ENCODE data around the gene PTPRK.

Gene PTPRK

DNA sequence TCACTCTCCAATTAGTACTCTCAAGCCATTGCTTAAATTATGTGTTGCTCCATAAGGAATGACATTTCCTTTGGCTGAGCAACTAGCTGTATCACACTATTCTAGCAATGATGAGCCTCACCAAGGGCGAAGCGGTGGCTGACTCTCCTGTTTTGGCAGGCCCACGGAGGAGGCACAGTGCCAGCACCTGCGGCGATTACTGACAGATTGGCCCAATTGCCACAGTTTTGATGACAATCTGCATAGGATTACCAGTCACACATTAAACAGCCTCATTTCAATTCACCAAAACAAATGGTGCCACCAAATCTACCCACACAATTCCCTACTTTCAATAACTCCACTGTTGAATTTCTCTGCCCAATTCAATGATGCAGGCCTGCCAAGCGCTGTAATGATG lies 286.9 kb downstream of the PTPRK start:
- TF ChIP-seq CSDC2 (CRISPR knock-in tag; IDR thresholded peaks at IDR 0.05): no peak
- ATAC-seq: no peak

DNA sequence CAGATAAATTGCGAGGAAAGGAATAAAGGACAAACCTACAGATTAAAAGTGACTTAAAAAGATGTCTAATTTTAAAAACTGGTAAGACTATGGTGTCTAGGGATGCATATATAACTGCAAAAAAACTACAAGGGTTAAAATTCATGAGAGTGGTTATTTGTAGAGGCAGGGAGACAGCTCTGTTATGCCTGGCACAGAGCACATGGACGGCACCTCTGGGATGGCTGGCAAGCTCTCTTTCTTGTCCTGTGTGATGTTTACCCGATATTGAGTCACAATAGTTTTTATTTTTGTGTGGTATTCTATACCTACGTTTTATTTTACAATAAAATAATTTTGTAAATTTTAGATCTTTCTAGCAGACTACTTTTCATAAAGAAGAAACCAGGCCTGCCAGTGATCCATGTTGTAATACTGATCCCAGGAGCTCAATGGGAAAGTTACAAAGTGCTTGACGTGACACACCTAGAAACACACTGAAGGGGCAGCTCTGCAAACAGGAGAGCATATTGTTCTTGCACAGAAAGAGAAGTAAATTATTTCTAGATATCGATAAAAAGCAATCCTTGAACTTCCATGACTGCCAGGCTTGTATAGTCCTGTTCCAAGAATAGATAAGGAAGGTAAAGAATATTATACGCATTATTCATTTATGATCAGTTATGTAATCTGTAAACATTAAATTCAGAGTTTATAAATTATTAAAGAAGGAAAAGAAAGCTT lies 290.0 kb downstream of the PTPRK start:
- no peak for ATAC-seq
- TF ChIP-seq ZNF70 (CRISPR knock-in tag; IDR thresholded peaks at IDR 0.05): no peak
- no peak for TF ChIP-seq ESRRG (CRISPR knock-in tag; IDR thresholded peaks at IDR 0.05)
- no peak for TF ChIP-seq TOX (CRISPR knock-in tag; IDR thresholded peaks at IDR 0.05; ENCODE audit: borderline replicate concordance)
- no peak for TF ChIP-seq OSR1 (CRISPR knock-in tag; IDR thresholded peaks at IDR 0.05)
- TF ChIP-seq ZFP30 (CRISPR knock-in tag; IDR thresholded peaks at IDR 0.05): no peak
- TF ChIP-seq, protein P1, sequence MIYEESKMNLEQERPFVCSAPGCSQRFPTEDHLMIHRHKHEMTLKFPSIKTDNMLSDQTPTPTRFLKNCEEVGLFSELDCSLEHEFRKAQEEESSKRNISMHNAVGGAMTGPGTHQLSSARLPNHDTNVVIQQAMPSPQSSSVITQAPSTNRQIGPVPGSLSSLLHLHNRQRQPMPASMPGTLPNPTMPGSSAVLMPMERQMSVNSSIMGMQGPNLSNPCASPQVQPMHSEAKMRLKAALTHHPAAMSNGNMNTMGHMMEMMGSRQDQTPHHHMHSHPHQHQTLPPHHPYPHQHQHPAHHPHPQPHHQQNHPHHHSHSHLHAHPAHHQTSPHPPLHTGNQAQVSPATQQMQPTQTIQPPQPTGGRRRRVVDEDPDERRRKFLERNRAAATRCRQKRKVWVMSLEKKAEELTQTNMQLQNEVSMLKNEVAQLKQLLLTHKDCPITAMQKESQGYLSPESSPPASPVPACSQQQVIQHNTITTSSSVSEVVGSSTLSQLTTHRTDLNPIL (CRISPR knock-in tag; IDR thresholded peaks at IDR 0.05; ENCODE audit: low read depth): no peak
- TF ChIP-seq, protein P2, sequence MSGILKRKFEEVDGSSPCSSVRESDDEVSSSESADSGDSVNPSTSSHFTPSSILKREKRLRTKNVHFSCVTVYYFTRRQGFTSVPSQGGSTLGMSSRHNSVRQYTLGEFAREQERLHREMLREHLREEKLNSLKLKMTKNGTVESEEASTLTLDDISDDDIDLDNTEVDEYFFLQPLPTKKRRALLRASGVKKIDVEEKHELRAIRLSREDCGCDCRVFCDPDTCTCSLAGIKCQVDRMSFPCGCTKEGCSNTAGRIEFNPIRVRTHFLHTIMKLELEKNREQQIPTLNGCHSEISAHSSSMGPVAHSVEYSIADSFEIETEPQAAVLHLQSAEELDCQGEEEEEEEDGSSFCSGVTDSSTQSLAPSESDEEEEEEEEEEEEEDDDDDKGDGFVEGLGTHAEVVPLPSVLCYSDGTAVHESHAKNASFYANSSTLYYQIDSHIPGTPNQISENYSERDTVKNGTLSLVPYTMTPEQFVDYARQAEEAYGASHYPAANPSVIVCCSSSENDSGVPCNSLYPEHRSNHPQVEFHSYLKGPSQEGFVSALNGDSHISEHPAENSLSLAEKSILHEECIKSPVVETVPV (CRISPR knock-in tag; IDR thresholded peaks at IDR 0.05): no peak
- TF ChIP-seq RARB (CRISPR knock-in tag; IDR thresholded peaks at IDR 0.05): no peak
- no peak for TF ChIP-seq BACH2 (CRISPR knock-in tag; IDR thresholded peaks at IDR 0.05; ENCODE audit: borderline replicate concordance)
- no peak for TF ChIP-seq ISL1 (CRISPR knock-in tag; IDR thresholded peaks at IDR 0.05)
- no peak for TF ChIP-seq CSDC2 (CRISPR knock-in tag; IDR thresholded peaks at IDR 0.05)
- no peak for TF ChIP-seq GLIS3 (CRISPR knock-in tag; IDR thresholded peaks at IDR 0.05)
- no peak for TF ChIP-seq ZFP3 (CRISPR knock-in tag; IDR thresholded peaks at IDR 0.05)
- TF ChIP-seq, protein P3, sequence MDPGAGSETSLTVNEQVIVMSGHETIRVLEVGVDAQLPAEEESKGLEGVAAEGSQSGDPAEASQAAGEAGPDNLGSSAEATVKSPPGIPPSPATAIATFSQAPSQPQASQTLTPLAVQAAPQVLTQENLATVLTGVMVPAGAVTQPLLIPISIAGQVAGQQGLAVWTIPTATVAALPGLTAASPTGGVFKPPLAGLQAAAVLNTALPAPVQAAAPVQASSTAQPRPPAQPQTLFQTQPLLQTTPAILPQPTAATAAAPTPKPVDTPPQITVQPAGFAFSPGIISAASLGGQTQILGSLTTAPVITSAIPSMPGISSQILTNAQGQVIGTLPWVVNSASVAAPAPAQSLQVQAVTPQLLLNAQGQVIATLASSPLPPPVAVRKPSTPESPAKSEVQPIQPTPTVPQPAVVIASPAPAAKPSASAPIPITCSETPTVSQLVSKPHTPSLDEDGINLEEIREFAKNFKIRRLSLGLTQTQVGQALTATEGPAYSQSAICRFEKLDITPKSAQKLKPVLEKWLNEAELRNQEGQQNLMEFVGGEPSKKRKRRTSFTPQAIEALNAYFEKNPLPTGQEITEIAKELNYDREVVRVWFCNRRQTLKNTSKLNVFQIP (CRISPR knock-in tag; IDR thresholded peaks at IDR 0.05; ENCODE audit: borderline replicate concordance, low read depth): no peak
- TF ChIP-seq, protein P4, sequence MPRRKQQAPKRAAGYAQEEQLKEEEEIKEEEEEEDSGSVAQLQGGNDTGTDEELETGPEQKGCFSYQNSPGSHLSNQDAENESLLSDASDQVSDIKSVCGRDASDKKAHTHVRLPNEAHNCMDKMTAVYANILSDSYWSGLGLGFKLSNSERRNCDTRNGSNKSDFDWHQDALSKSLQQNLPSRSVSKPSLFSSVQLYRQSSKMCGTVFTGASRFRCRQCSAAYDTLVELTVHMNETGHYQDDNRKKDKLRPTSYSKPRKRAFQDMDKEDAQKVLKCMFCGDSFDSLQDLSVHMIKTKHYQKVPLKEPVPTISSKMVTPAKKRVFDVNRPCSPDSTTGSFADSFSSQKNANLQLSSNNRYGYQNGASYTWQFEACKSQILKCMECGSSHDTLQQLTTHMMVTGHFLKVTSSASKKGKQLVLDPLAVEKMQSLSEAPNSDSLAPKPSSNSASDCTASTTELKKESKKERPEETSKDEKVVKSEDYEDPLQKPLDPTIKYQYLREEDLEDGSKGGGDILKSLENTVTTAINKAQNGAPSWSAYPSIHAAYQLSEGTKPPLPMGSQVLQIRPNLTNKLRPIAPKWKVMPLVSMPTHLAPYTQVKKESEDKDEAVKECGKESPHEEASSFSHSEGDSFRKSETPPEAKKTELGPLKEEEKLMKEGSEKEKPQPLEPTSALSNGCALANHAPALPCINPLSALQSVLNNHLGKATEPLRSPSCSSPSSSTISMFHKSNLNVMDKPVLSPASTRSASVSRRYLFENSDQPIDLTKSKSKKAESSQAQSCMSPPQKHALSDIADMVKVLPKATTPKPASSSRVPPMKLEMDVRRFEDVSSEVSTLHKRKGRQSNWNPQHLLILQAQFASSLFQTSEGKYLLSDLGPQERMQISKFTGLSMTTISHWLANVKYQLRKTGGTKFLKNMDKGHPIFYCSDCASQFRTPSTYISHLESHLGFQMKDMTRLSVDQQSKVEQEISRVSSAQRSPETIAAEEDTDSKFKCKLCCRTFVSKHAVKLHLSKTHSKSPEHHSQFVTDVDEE (CRISPR knock-in tag; IDR thresholded peaks at IDR 0.05): no peak
- TF ChIP-seq PPARA (CRISPR knock-in tag; IDR thresholded peaks at IDR 0.05; ENCODE audit: borderline replicate concordance): no peak
- TF ChIP-seq ARNTL (CRISPR knock-in tag; IDR thresholded peaks at IDR 0.05; ENCODE audit: borderline replicate concordance, low read depth): no peak
- no peak for TF ChIP-seq ZNF8 (CRISPR knock-in tag; IDR thresholded peaks at IDR 0.05)
- no peak for TF ChIP-seq ZNF565 (CRISPR knock-in tag; conservative IDR thresholded peaks at IDR 0.05; ENCODE audit: low read depth)
- TF ChIP-seq SNAI2 (CRISPR knock-in tag; IDR thresholded peaks at IDR 0.05): no peak

DNA sequence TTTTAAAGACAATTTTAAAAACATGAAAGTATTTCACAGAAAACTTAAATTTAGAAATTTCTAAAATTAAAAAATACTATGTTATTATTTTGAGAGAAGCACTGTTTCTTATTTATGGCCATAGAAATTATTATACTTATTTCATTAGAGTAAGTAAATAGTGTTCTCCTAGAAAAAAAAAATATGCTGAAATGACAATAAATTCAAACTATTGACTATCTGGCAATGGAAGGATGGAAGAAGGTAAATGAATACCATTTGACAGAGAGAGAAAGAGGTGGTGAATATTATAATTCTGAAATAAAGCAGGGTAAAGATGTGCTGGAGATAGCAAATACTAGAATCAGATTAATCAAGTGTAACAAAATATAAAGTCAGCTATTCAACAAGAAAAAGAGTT lies 294.8 kb downstream of the PTPRK start:
- TF ChIP-seq ZNF8 (CRISPR knock-in tag; IDR thresholded peaks at IDR 0.05) (no peak), GLIS3 (CRISPR knock-in tag; IDR thresholded peaks at IDR 0.05) (no peak), ZFP3 (CRISPR knock-in tag; IDR thresholded peaks at IDR 0.05) (no peak), SNAI2 (CRISPR knock-in tag; IDR thresholded peaks at IDR 0.05) (no peak), ARNTL (CRISPR knock-in tag; IDR thresholded peaks at IDR 0.05; ENCODE audit: borderline replicate concordance, low read depth) (no peak), CSDC2 (CRISPR knock-in tag; IDR thresholded peaks at IDR 0.05) (no peak), TOX (CRISPR knock-in tag; IDR thresholded peaks at IDR 0.05; ENCODE audit: borderline replicate concordance) (no peak), ZFP30 (CRISPR knock-in tag; IDR thresholded peaks at IDR 0.05) (no peak)
- no peak for ATAC-seq

DNA sequence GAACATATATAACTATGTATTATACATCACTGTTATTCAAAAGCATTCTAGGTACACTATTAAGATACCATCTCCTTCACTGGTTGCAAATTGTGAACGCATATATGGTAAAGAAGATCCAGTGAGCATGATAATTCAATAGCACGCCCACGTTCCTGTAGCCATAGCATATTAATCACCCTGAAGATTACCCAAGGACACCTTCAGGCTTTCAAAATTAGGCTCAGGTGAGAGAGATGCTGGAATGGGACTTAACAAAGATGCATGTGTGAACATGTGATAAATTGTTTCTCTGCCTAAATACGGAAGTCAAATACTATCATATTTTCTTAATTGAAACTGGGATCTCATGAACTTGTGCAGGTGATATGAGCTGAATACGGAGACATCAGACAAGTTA lies 303.5 kb downstream of the PTPRK start:
- ATAC-seq: no peak
- TF ChIP-seq, protein P5, sequence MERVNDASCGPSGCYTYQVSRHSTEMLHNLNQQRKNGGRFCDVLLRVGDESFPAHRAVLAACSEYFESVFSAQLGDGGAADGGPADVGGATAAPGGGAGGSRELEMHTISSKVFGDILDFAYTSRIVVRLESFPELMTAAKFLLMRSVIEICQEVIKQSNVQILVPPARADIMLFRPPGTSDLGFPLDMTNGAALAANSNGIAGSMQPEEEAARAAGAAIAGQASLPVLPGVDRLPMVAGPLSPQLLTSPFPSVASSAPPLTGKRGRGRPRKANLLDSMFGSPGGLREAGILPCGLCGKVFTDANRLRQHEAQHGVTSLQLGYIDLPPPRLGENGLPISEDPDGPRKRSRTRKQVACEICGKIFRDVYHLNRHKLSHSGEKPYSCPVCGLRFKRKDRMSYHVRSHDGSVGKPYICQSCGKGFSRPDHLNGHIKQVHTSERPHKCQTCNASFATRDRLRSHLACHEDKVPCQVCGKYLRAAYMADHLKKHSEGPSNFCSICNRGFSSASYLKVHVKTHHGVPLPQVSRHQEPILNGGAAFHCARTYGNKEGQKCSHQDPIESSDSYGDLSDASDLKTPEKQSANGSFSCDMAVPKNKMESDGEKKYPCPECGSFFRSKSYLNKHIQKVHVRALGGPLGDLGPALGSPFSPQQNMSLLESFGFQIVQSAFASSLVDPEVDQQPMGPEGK (CRISPR knock-in tag; IDR thresholded peaks at IDR 0.05; ENCODE audit: borderline replicate concordance): no peak
- TF ChIP-seq BACH2 (CRISPR knock-in tag; IDR thresholded peaks at IDR 0.05; ENCODE audit: borderline replicate concordance) (no peak), TOX (CRISPR knock-in tag; IDR thresholded peaks at IDR 0.05; ENCODE audit: borderline replicate concordance) (no peak), ESRRG (CRISPR knock-in tag; IDR thresholded peaks at IDR 0.05) (no peak), ISL1 (CRISPR knock-in tag; IDR thresholded peaks at IDR 0.05) (no peak), TCF4 (CRISPR knock-in tag; IDR thresholded peaks at IDR 0.05; ENCODE audit: borderline replicate concordance) (no peak), ZC3H10 (CRISPR knock-in tag; IDR thresholded peaks at IDR 0.05) (no peak), GLIS3 (CRISPR knock-in tag; IDR thresholded peaks at IDR 0.05) (no peak), ZNF8 (CRISPR knock-in tag; IDR thresholded peaks at IDR 0.05) (no peak), ZNF70 (CRISPR knock-in tag; IDR thresholded peaks at IDR 0.05) (no peak), ZNF565 (CRISPR knock-in tag; conservative IDR thresholded peaks at IDR 0.05; ENCODE audit: low read depth) (no peak), ZFP30 (CRISPR knock-in tag; IDR thresholded peaks at IDR 0.05) (no peak)
- TF ChIP-seq, protein P4 (CRISPR knock-in tag; IDR thresholded peaks at IDR 0.05): no peak

All from SK-N-SH treated with all-trans-retinoic acid at 6 μM for 48 hours (cell line).